VCaP (cell line): ENCODE data around the gene KDM6A.

ENCODE experiments used
- H3K27ac ChIP-seq: fragments of 450-650 bp; 2 replicates; pipeline ENCODE4 v1.5.1; 2017
- CTCF ChIP-seq: fragments of 450-650 bp; conservative IDR thresholded peaks from 2 replicates; pipeline ENCODE4 v1.5.1; 2017; ENCODE audit warnings: mild to moderate bottlenecking, moderate library complexity

Gene KDM6A

GRCh38 chrX:45077748-45078424 lies 204.9 kb downstream of the KDM6A start:
- no peak overlapping the region for H3K27ac ChIP-seq
- no peak for TF ChIP-seq CTCF

- H3K27ac ChIP-seq: no peak overlapping the region
- no peak for TF ChIP-seq CTCF
These were observed 210.3 kb downstream of the KDM6A start for GRCh38 chrX:45083314-45083713.

- peak overlapping the region; percentile 56 for H3K27ac ChIP-seq
- TF ChIP-seq CTCF: no peak
These were observed 237.5 kb downstream of the KDM6A start for GRCh38 chrX:45110494-45110893.

- no peak overlapping the region for H3K27ac ChIP-seq
- TF ChIP-seq CTCF: no peak
These were observed 253.2 kb downstream of the KDM6A start for GRCh38 chrX:45126158-45126557.

GRCh38 chrX:45128896-45129454 lies 256.0 kb downstream of the KDM6A start:
- TF ChIP-seq CTCF: no peak
- no peak overlapping the region for H3K27ac ChIP-seq

- H3K27ac ChIP-seq: no peak overlapping the region
- TF ChIP-seq CTCF: no peak
These were observed 260.5 kb downstream of the KDM6A start for GRCh38 chrX:45133465-45133864.

- no peak overlapping the region for H3K27ac ChIP-seq
- TF ChIP-seq CTCF: no peak
These were observed 261.3 kb downstream of the KDM6A start for GRCh38 chrX:45134315-45134731.
